ENCODE results near the gene TRDMT1. TPM values are rescaled to one million over a fixed set of nuclear protein-coding genes. Genes with fewer than 3 reads are reported as not detected.

TRDMT1 gene
- total and polyA plus RNA-seq, 7 experiments from 2014 or later, result 9.7 to 30.6 (median 15.2) TPM

DNA sequence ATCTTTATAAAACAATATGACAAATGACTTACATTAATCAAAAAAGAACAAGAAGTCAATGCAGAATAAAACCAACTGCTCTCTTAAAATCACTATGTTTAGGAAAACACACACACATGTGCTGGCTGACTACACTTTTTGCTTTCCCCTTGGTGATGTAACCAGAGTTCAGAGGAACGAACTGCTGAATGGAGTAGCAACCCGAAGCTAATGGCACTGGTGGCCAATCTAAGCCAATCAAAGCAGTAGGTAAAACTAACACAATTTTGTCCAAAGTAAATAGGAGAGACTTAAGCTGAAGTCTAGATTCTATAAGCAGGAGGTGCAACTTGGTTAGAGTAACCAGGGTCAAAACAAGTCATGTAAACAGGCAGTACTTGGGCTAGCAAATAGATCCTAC is 38.6 kb downstream of the TRDMT1 start:
- H3K9me3 ChIP-seq (ENCODE audit: control insufficient read depth in 2 of 3, low read length in 3 of 3), result no peaks in the 10 kb centered on the region
- H3K4me1 Mint-ChIP-seq, result peaks cover 0 to 5% (median 0%) of the 10 kb centered on the region in 7 donors
- intact Hi-C loops (cut with micrococcal nuclease), result no loop called here
- ChIA-PET POLR2A (no interaction called here), CTCF (no interaction called here)
- H3K4me1 ChIP-seq (ENCODE audit: control insufficient read depth in 2 of 2, insufficient read depth in 2 of 2, low read length in 2 of 2), result no peaks in the 10 kb centered on the region
- DNase-seq, result no peak
- peaks cover 0 to 5% (median 0%) of the 10 kb centered on the region in 11 donors for H3K9me3 Mint-ChIP-seq
- no peaks in the 10 kb centered on the region for H3K27me3 Mint-ChIP-seq
- peaks cover 0 to 28% (median 16%) of the 10 kb centered on the region in 5 donors for H3K36me3 Mint-ChIP-seq
- H3K27ac Mint-ChIP-seq, result no peak overlapping the region
- H3K4me3 ChIP-seq (ENCODE audit: low read length), result no peak overlapping the region
- no peak overlapping the region for H3K4me3 Mint-ChIP-seq
- no peak for ATAC-seq
- H3K27me3 ChIP-seq (ENCODE audit: control insufficient read depth in 2 of 2, insufficient read depth in 2 of 2, low read length in 2 of 2), result no peaks in the 10 kb centered on the region
- H3K36me3 ChIP-seq (ENCODE audit: control insufficient read depth in 2 of 3, insufficient read depth in 3 of 3, low read length in 3 of 3), result no peaks in the 10 kb centered on the region
- H3K27ac ChIP-seq (ENCODE audit: low read depth, low read length), result no peak overlapping the region

- POLR2A ChIA-PET, result no interaction called here
These were observed 39.7 kb downstream of the TRDMT1 start for GRCh38 chr10:17161775-17162174.

DNA sequence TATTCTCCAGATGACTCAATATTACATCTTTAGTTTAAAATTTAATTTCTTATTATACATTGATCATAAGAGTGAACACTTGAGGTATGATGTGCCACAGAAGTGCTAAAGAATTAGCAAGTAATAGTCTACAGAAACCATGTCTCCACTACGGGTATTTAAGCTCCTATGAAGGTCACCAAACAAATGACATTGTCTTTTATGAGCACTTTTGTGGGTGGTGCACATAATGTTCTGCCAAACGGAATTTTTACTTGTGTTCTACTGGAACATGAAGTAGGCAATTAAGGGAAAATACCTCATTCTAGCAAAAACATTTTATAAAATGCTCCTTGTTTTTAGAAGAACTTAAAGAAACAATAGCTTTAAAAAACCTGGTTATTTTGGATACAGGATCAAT is 44.4 kb downstream of the TRDMT1 start:
- Mint-ChIP-seq H3K27me3 (no peaks in the 10 kb centered on the region), H3K9me3 (no peaks in the 10 kb centered on the region), H3K27ac (no peak overlapping the region), H3K36me3 (peaks cover 2 to 37% (median 5%) of the 10 kb centered on the region in 5 donors), H3K4me1 (no peaks in the 10 kb centered on the region), H3K4me3 (no peak overlapping the region)
- H3K27me3 ChIP-seq (ENCODE audit: control insufficient read depth in 2 of 2, insufficient read depth in 2 of 2, low read length in 2 of 2), result no peaks in the 10 kb centered on the region
- intact Hi-C loops (cut with micrococcal nuclease), result loop anchor here in 1 of 2 donors (5.0 kb wide), 1 partner anchor 95 kb away; no protein-coding TSS in a partner anchor
- POLR2A ChIA-PET, result no interaction called here
- ATAC-seq (no peak), DNase-seq (no peak)
- H3K9me3 ChIP-seq (ENCODE audit: control insufficient read depth in 2 of 3, low read length in 3 of 3), result no peaks in the 10 kb centered on the region
- H3K4me1 ChIP-seq (ENCODE audit: control insufficient read depth in 2 of 2, insufficient read depth in 2 of 2, low read length in 2 of 2), result no peaks in the 10 kb centered on the region
- no peak overlapping the region for H3K4me3 ChIP-seq (ENCODE audit: low read length)
- no peak overlapping the region for H3K27ac ChIP-seq (ENCODE audit: low read depth, low read length)
- H3K36me3 ChIP-seq (ENCODE audit: control insufficient read depth in 2 of 3, insufficient read depth in 3 of 3, low read length in 3 of 3), result no peaks in the 10 kb centered on the region
- CTCF ChIA-PET, result no interaction called here

More at GRCh38 chr10:17161775-17162174, 39.7 kb downstream of the TRDMT1 start:
- Mint-ChIP-seq H3K27me3 (no peaks in the 10 kb centered on the region), H3K36me3 (peaks cover 0 to 28% (median 17%) of the 10 kb centered on the region in 5 donors), H3K4me3 (no peak overlapping the region), H3K4me1 (peaks cover 0 to 5% (median 0%) of the 10 kb centered on the region in 7 donors), H3K27ac (no peak overlapping the region), H3K9me3 (peaks cover 0 to 5% (median 0%) of the 10 kb centered on the region in 11 donors)
- Histone ChIP-seq H3K27me3 (ENCODE audit: control insufficient read depth in 2 of 2, insufficient read depth in 2 of 2, low read length in 2 of 2) (no peaks in the 10 kb centered on the region), H3K4me1 (ENCODE audit: control insufficient read depth in 2 of 2, insufficient read depth in 2 of 2, low read length in 2 of 2) (no peaks in the 10 kb centered on the region), H3K36me3 (ENCODE audit: control insufficient read depth in 2 of 3, insufficient read depth in 3 of 3, low read length in 3 of 3) (no peaks in the 10 kb centered on the region), H3K4me3 (ENCODE audit: low read length) (no peak overlapping the region), H3K27ac (ENCODE audit: low read depth, low read length) (no peak overlapping the region), H3K9me3 (ENCODE audit: control insufficient read depth in 2 of 3, low read length in 3 of 3) (no peaks in the 10 kb centered on the region)
- ATAC-seq (no peak), DNase-seq (no peak)
- intact Hi-C loops (cut with micrococcal nuclease), result no loop called here
- CTCF ChIA-PET, result no interaction called here

DNA sequence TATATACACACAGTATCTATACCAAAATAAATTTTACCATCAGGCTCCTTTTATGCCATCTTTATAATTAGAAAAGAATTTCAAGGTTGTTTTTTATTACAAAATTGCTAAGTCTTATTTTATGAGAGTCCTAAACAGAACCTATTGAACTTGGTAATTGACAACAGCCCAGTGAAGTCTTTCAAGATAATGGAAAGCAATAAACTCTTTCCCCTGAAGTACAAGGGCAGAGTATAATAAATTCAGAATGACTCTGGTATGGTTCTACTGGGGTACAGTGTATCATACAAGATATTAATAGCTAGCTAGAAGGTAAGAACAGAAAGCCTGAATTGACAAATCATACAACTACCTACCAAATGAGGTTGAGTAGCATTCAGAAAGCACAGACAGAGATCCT is 45.6 kb downstream of the TRDMT1 start:
- H3K27me3 ChIP-seq (ENCODE audit: control insufficient read depth in 2 of 2, insufficient read depth in 2 of 2, low read length in 2 of 2), result no peaks in the 10 kb centered on the region
- no peak overlapping the region for H3K4me3 ChIP-seq (ENCODE audit: low read length)
- ChIA-PET POLR2A (no interaction called here), CTCF (no interaction called here)
- Mint-ChIP-seq H3K27ac (no peak overlapping the region), H3K9me3 (no peaks in the 10 kb centered on the region), H3K27me3 (no peaks in the 10 kb centered on the region), H3K36me3 (peaks cover under 1 to 35% (median 7%) of the 10 kb centered on the region in 5 donors), H3K4me1 (no peaks in the 10 kb centered on the region), H3K4me3 (no peak overlapping the region)
- DNase-seq, result no peak
- H3K4me1 ChIP-seq (ENCODE audit: control insufficient read depth in 2 of 2, insufficient read depth in 2 of 2, low read length in 2 of 2), result no peaks in the 10 kb centered on the region
- ATAC-seq, result no peak
- H3K9me3 ChIP-seq (ENCODE audit: control insufficient read depth in 2 of 3, low read length in 3 of 3), result no peaks in the 10 kb centered on the region
- no peak overlapping the region for H3K27ac ChIP-seq (ENCODE audit: low read depth, low read length)
- H3K36me3 ChIP-seq (ENCODE audit: control insufficient read depth in 2 of 3, insufficient read depth in 3 of 3, low read length in 3 of 3), result no peaks in the 10 kb centered on the region
- intact Hi-C loops (cut with micrococcal nuclease), result loop anchor here in 1 of 2 donors (5.0 kb wide), 1 partner anchor 94 kb away; no protein-coding TSS in a partner anchor

- Histone ChIP-seq H3K27me3 (ENCODE audit: control insufficient read depth in 2 of 2, insufficient read depth in 2 of 2, low read length in 2 of 2) (no peaks in the 10 kb centered on the region), H3K27ac (ENCODE audit: low read depth, low read length) (no peak overlapping the region), H3K4me1 (ENCODE audit: control insufficient read depth in 2 of 2, insufficient read depth in 2 of 2, low read length in 2 of 2) (no peaks in the 10 kb centered on the region), H3K36me3 (ENCODE audit: control insufficient read depth in 2 of 3, insufficient read depth in 3 of 3, low read length in 3 of 3) (no peaks in the 10 kb centered on the region), H3K4me3 (ENCODE audit: low read length) (no peak overlapping the region), H3K9me3 (ENCODE audit: control insufficient read depth in 2 of 3, low read length in 3 of 3) (no peaks in the 10 kb centered on the region)
- intact Hi-C loops (cut with micrococcal nuclease), result no loop called here
- Mint-ChIP-seq H3K27me3 (no peaks in the 10 kb centered on the region), H3K27ac (no peak overlapping the region), H3K36me3 (peaks cover 2 to 41% (median 11%) of the 10 kb centered on the region in 5 donors), H3K4me1 (no peaks in the 10 kb centered on the region), H3K4me3 (no peak overlapping the region), H3K9me3 (no peaks in the 10 kb centered on the region)
- POLR2A ChIA-PET, result no interaction called here
- ATAC-seq, result no peak
- CTCF ChIA-PET, result no interaction called here
- DNase-seq, result no peak
These were observed 47.4 kb downstream of the TRDMT1 start for GRCh38 chr10:17154116-17154515.

GRCh38 chr10:17153321-17153720 is 48.2 kb downstream of the TRDMT1 start:
- Mint-ChIP-seq H3K9me3 (no peaks in the 10 kb centered on the region), H3K27me3 (no peaks in the 10 kb centered on the region), H3K4me1 (no peaks in the 10 kb centered on the region), H3K27ac (no peak overlapping the region), H3K4me3 (no peak overlapping the region), H3K36me3 (peaks cover 2 to 38% (median 12%) of the 10 kb centered on the region in 5 donors)
- Histone ChIP-seq H3K4me1 (ENCODE audit: control insufficient read depth in 2 of 2, insufficient read depth in 2 of 2, low read length in 2 of 2) (no peaks in the 10 kb centered on the region), H3K36me3 (ENCODE audit: control insufficient read depth in 2 of 3, insufficient read depth in 3 of 3, low read length in 3 of 3) (no peaks in the 10 kb centered on the region), H3K27ac (ENCODE audit: low read depth, low read length) (no peak overlapping the region), H3K4me3 (ENCODE audit: low read length) (no peak overlapping the region), H3K27me3 (ENCODE audit: control insufficient read depth in 2 of 2, insufficient read depth in 2 of 2, low read length in 2 of 2) (no peaks in the 10 kb centered on the region), H3K9me3 (ENCODE audit: control insufficient read depth in 2 of 3, low read length in 3 of 3) (no peaks in the 10 kb centered on the region)
- intact Hi-C loops (cut with micrococcal nuclease), result no loop called here
- ATAC-seq, result no peak
- ChIA-PET POLR2A (interaction anchor here (1.4 kb wide), 1 partner anchor 76 kb away, joined by 5 read pairs; no protein-coding TSS in a partner anchor), CTCF (no interaction called here)
- DNase-seq, result no peak

GRCh38 chr10:17151716-17152115 is 49.8 kb downstream of the TRDMT1 start:
- Histone ChIP-seq H3K4me3 (ENCODE audit: low read length) (no peak overlapping the region), H3K27ac (ENCODE audit: low read depth, low read length) (no peak overlapping the region), H3K36me3 (ENCODE audit: control insufficient read depth in 2 of 3, insufficient read depth in 3 of 3, low read length in 3 of 3) (no peaks in the 10 kb centered on the region), H3K27me3 (ENCODE audit: control insufficient read depth in 2 of 2, insufficient read depth in 2 of 2, low read length in 2 of 2) (no peaks in the 10 kb centered on the region), H3K4me1 (ENCODE audit: control insufficient read depth in 2 of 2, insufficient read depth in 2 of 2, low read length in 2 of 2) (no peaks in the 10 kb centered on the region), H3K9me3 (ENCODE audit: control insufficient read depth in 2 of 3, low read length in 3 of 3) (no peaks in the 10 kb centered on the region)
- H3K27ac Mint-ChIP-seq, result no peak overlapping the region
- ATAC-seq (no peak), DNase-seq (no peak)
- H3K4me1 Mint-ChIP-seq, result no peaks in the 10 kb centered on the region
- CTCF ChIA-PET, result no interaction called here
- H3K4me3 Mint-ChIP-seq, result no peak overlapping the region
- intact Hi-C loops (cut with micrococcal nuclease), result no loop called here
- H3K27me3 Mint-ChIP-seq, result no peaks in the 10 kb centered on the region
- H3K9me3 Mint-ChIP-seq, result no peaks in the 10 kb centered on the region
- POLR2A ChIA-PET, result interaction anchor here (0.8 kb wide), 1 partner anchor 77 kb away, joined by 3 read pairs; the partner anchor contains the start of gene VIM
- H3K36me3 Mint-ChIP-seq, result peaks cover 6 to 46% (median 15%) of the 10 kb centered on the region in 5 donors
